NCI-H2107 (cell line): ENCODE measurements around the gene YTHDC2.

Experiments
- DNase-seq: peaks from one replicate; lab custom pipeline; 2025; lab: John Stamatoyannopoulos, UW

Gene YTHDC2

DNA sequence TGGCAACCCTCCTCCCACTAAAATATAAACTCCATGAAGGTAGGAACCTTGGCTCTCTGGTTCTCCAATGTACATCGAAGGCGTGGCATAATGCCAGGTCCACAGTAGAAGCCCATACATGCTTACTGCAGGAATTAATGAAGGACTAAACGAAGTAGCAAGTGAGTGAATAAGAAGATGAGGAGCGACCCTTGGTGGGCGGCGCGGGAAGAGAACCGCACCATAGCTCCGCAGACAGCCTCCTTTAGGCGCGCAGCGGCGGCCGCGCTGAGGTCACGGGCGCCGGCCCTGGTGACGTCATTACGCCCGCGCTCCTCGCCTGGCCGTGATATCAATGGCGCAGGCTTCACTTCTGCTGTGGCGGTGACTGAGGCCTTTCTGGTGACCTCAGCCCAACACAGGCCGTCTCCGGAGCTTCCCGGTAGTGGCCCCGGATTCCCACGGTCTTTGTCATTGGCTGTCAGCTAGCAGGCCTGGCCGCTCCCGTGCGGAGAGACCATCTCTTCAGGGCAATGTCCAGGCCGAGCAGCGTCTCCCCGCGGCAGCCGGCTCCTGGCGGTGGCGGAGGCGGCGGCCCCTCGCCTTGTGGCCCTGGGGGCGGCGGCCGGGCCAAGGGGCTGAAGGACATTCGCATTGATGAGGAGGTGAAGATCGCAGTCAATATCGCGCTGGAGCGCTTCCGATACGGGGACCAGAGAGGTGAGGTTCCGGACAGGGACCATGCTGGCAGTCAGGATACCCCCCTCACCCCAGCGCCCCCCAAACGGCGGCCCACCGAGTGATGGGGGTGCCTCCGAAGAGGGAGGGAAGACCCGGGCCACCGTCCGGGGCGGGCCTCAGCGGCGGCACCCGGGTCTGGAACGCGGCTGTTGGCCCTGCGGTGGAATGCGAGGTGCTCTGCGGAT lies at the start of gene YTHDC2:
Gene YTHDC2, plus strand, starts transcription at position 311 of the 905 bp plus-strand sequence. Its CDS starts 202 bp downstream, at position 513.
- DNase-seq, result peak; percentile 5

DNA sequence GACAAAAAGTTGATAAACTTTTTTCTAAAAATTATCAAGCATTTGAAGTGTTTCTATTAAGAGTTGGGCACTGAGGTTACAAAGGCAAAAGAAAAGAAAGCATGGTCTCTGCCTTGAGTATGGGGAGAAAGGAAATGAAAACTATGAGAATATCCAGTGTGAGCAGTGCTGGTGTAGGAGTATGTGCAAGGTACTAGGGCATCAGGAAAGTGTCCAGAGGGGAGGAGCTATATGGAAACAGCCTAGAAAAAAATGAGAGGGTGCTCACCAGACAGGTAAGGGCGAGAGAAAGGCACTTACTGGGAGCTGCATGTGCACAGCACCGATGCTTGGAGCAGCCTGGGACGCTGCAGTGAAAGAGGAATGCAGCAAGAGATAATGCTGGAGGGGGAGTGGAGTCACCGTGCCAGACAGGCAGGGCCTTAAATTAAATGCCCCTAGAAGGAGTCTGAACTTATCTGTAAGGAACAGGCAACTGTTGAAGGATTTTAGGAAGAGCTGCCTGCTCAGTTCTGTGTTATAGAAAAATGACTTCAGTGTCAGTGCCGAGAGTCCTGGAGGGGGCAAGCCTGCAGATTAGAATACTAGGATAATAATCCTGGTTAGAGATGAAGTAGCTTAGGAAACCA lies 39.3 kb upstream of the YTHDC2 start:
- no peak for DNase-seq

DNA sequence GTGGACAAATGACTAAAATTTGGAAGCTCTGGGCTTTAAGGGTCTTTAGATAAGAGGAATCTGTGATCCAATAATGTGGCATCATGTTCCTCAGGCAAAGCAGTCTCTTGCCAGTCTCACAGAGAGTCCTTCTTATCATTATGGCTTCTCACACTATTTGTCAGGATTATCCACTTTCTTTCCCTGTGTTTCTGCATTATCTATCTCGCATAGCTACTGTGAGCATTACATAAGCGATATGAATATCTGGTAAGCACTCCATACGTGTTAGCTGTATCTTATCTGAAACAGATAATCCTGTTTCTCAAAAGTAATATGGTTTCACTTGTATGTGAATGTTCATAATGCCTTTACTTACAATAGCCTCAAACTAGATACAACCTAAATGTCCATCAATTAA lies 34.8 kb upstream of the YTHDC2 start:
- no peak for DNase-seq

DNA sequence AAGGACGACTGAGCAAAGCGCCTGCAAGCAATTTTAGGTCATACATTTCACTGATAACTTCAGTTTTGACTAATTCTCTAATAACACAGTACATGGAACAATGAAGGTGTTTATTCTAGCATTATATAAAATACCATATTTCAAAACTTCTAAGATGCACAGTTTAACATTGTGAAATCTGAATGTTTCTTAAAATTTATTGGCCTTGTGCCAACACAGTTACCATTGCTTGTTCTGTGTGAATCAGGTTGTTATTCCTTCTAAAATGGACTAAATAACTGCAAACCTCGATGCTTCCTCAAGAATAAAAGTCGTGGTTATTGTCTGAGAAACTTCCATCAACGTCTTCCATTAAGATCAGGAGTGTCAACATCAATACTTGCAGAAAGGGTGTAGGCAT lies 33.3 kb upstream of the YTHDC2 start:
- DNase-seq, result no peak

DNA sequence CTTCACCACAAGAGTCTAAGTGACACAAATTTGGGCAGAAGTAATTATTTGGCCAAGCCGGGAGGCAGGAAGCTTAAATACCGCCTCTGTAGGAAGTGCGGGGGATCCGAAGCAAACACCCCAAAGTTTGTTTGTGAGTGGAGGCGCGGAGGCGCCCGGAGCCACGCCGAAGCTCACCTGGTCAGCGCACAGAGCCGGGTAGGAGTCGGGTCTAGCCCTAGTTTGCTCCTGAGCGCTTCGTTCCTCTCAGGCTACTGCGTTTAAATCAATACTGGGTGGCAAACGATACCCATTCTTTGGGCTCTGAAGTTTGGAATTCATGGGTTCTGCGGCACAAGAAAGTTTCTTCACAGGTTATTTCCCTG lies 26.1 kb upstream of the YTHDC2 start:
- DNase-seq, result no peak

DNA sequence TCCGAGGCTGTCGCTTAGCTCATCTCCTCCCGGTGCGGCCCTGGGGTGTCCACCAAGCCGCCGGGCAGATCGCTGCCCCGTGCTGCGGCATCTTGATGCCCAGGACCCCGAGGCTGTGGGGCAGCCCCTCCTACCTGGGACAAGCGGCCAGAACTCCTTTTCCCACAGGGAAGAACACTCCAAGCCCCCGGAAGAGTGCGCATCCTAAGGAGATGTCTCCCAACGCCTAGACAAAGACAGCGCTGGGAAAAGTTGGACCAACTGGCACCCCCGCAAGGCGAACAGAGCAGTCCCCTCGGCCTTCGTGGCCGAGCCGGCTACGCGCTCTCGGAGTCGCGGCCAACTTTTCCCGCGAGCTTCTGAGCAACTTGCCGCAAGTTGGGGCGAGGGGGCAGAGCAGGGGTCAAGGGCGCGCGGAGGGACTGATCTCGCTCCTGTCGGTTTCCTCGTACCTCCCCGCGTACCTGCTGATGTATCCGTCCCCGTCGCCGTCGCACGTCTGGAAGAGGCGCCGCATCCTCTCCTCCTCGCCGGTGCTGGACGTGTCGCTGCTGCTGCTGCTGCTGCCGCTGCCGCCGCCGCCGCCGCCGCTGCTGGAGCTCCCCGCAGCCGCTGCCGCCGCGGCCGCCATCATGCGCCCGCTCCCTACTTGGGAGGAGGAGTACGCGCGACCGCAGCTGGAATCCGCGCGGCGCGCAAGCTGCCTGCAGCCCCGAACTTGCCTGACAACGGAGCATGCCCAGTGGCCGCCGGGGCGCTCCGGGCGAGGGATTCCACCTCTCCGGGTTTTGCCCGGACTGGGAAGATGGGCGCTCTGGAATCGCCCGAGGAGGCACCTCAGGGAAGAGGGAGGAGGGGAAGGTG lies 25.5 kb upstream of the YTHDC2 start, which contains the start of gene MCC:
Gene MCC, minus strand, starts transcription at position 673 of the 864 bp plus-strand sequence.
- no peak for DNase-seq

DNA sequence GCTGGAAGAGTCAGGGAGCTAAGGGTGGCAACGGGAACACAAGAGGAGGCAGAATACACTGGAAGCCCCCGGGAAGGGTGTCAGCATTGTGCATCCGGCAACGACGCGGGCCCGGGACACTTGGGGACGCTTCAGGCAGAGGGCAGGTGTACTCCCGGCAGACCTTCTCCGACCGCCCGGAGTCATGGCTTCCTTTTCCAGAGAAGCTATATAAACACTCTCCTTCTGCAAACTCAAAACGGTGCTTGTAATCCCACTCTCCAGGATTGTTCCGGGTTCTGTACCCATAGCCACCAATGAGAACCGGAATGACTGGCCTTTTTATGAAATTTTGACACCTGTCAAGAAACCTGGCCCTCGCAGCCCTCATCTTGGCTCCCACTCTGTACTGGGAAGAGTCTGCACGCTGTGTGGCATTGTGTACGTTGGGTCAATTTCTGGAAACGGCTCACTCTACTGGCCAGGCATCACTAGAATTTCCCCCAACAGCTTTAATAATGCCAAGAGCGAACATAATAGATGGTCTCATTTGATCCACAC lies 24.8 kb upstream of the YTHDC2 start:
- no peak for DNase-seq

DNA sequence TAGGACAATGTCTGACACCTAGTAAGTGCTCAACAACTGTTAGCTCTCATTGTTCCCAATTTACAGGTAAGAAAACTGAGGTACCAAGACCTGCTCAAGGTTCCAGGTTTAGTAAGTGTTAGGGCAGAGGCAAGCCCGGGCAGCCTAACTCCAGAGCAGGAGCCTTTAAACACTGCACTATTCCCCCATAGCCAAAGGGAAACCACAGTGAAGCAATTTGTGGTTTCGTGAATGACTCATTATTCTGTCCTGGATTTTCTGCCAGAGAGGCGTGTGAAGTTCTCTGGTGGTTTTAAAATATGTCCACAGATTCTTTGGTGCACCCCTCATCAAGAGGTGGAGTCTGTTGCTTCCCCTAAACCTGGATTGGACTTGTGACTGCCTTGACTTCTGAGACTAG lies 24.2 kb upstream of the YTHDC2 start:
- no peak for DNase-seq

DNA sequence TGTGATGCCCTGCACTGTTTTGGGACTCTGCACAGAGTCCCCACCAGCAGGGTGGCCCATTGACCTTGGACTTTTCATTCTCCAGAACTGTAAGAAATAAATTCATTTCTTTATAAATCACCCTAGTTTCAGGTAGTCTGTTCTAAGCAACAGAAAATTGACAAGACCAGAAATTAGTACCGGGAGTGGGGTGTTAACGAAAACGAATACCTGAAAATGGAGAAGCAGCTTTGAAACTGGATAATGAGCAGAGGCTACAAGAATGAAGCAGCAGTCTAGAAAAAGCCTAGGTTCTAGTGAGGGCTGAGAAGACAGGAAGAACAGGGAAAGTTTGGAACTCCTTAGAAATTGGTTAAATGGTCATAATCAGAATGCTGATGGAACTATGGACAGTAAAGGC lies 23.2 kb upstream of the YTHDC2 start:
- no peak for DNase-seq

DNA sequence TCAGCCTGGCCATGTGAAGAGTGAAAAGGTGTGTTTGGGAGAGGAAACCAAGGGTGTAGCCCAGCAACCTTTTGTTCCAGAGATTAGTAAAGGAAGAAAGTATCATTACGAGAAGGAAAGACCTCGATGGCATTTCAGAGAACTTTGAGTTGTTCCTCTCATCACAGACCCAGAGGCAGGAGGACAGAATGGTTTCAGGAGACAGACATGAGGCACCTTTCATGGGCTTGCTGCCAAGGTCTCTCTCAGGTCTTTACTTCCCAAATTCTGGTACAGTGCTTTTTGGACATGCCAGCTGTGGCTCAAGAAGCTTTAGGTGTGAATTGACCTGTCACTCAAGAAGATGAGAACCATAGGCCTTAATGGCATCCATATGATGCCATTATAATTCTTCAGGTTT lies 22.5 kb upstream of the YTHDC2 start:
- no peak for DNase-seq

DNA sequence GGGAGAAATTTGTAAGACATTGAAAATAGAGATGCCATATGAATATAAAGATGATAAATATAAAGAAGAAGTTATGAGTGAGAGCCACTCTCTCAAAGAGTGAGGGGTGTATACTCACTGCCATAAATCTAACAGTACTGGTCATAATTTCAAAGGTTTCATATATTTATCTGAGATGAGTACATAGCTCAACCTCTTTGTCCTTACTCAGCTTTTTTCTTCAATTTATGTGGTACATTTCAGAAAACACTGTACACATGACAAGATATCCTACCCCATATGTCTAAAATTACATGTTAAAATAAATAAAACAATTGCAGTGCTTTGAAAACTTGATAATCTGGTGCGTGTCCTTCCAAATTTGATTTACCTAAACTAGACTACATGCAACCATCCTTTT lies 20.0 kb upstream of the YTHDC2 start:
- no peak for DNase-seq

DNA sequence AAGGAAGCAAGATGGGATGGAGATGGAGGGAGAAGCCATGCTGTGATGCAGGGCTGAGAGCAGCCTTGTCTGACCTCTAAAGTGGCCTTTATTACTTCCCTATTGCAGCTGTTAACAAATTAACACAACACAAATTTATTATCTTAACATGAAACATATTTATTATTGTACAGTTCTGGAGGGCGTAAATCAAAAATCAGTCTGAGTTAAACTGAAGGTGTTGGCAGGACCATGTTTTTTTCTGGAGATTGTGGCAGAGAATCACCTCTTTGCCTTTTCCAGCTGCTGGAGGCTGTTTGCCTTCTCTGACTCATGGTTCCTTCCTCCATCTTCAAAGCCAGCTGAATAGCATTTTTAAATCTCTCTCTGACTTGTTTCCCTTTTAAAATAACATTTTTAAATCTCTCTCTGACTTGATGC lies 18.1 kb upstream of the YTHDC2 start:
- no peak for DNase-seq

DNA sequence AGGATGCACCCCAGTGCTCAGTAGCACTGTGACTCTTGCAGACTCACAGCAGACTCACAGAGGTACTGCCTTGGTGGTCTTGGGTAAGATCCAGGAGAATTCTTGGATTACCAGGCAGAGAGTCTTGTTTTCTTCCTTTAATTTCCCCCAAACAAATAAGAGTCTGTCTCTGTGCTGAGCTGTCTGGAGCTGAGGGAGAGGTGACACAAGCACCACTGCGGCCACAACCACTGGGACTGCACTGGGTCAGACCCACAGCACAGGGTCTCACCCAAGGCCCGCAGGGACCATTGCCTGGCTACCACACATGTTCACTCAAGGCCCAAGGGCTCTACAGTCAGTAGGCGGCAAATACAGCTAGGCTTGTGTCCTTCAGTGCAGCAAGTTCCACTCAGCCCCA lies 11.4 kb upstream of the YTHDC2 start:
- DNase-seq, result no peak

DNA sequence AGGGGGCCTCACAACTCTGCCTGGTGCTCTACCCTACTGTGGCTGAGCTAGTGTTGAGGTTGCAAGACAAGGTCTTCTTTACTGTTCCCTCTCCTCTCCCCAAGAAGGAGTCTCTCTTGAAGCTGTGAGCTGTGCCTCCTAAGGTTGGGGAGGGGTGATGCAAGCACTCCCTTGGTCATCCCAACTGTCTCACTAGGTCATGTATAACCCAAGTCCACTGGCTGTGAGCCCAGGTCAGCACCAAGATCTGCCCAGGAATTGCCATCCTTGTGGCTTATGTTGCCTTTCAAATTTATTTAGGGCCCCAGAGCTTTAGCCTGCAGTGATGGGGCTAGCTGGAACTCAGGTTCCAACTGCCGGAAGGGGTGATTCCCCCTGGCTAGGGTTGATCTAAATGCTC lies 10.3 kb upstream of the YTHDC2 start:
- DNase-seq, result no peak

DNA sequence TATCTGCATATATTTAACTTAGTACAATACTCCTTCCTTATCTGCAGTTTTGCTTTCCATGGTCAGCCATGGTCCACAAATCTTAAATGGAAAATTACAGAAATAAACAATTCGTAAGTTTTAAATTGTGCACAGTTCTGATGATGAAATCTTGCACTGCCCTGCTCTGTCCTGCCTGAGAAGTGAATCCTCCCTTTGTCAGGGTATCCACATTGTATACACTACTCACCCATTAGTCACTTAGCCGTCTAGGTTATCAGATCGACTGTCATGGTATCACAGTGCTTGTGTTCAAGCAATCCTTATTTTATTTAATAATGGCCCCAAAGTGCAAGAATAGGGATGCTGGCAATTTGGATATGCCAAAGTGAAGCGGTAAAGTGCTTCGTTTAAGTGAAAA lies 8.3 kb upstream of the YTHDC2 start:
- DNase-seq, result no peak

DNA sequence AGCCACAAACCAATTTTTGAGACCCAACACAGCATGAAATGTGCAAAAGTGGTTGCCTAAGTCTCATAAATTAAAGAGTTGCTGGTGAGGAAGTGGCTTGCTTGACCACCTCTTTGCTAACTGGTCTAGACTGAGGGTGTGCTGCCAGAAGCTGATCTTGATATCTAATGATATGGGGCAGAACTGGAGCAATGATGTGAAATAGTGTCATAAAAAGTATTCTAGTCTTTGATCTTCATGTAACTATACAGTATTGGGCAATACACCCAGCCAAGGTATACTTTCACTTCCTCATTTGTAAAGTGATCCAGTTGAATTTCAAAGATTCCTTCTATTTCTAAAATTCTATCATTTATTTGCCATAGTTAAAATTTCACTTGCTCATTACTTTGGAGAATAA lies 5.9 kb upstream of the YTHDC2 start:
- DNase-seq, result no peak

DNA sequence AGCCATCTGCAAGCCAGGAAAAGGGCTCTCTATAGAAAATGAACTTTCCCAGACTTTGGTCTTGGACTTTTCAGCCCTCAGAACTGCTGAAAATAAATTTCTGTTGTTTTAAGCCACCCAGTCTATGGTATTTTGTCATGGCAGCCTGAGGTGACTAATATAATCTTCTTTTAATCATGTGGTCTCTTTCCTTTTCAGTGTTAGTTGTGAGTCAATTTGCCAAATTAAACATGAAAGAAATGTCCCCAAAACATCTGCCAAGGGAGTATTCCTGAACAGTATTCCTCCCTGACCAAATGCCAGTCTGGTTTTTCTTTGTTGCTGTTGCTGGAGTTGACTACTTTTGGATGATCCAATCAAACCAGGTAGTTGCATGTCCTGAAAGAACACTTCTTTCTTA lies 4.7 kb upstream of the YTHDC2 start:
- no peak for DNase-seq

DNA sequence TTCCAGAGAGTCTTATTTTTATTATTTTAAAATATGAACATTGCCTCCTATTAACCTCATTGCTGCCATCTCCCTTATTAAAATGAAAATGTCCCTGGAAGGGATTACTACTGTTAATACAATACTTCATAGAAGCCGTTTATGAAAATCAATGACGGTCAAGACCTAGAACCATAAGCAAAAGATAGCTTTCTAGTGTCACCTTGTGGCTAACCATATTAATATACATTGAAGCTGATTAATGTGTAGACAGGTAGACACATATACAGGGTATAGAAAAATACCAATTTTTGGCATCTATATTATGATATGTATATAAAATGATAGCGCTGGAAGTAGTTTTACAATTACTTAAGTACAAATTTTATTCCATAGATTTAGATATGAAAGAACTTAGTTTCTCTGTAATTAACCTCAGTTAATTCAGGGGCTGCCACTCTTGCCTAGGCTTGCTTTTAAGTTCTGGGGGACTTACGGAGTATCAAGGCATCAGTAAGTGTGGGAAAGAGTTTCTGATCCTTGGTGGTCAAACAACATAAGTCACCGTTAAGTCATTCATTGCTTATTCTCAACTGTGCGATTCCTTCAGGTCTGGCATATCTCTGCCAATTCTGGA lies 2.5 kb upstream of the YTHDC2 start:
- no peak for DNase-seq

DNA sequence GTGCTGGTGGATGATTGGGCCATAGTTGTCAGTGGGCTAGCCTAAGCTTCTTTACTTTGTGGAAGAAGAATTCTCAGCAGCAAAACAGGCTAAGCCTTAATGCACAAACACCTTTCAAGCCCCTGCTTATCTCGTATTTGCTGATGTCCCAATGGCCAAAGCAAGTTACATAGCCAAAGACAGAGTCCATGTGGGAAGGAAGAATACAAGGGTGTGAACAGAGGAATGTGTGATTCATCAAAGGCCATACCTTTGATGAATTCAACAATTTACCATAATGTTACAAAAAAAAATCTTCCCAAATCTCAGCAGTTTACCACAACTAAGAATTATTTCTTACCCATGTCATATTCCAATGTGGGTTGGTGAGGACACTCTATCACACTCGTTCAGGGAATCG lies 1.2 kb upstream of the YTHDC2 start:
- no peak for DNase-seq

DNA sequence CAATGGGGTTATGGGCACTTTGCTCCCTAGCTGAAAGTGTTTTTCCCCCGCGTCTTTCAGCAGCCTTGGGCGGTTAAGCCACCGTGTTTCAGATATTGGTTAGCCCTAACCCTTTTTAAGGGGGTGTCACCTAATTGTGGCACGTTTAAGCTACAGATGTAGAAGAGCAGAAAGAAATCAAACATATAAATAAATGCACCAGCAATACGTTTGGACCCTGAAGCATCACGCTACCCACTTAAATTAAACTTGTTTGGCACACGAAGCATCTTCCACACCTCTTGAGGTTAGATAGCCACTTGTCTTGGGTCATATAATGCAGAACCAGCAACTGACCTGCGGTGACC lies 768 bp downstream of the YTHDC2 start:
- no peak for DNase-seq

DNA sequence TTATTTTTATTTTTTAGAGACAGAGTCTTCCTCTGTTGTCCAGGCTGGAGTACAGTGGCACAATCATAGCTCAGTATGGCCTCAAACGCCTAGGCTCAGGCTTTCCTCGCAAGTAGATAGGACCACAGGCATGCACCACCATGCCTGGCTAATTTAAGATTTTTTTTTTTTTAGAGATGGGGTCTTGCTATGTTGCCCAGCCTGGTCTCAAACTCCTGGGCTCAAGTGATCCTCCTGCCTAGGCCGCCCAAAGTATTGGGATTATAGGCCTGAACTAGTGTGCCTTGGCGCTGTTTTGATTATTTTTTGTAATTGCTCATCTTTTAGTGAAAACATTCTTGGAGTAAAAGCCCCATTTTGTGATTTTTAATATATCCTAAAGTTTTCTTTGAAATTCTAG lies 5.4 kb downstream of the YTHDC2 start:
- no peak for DNase-seq

DNA sequence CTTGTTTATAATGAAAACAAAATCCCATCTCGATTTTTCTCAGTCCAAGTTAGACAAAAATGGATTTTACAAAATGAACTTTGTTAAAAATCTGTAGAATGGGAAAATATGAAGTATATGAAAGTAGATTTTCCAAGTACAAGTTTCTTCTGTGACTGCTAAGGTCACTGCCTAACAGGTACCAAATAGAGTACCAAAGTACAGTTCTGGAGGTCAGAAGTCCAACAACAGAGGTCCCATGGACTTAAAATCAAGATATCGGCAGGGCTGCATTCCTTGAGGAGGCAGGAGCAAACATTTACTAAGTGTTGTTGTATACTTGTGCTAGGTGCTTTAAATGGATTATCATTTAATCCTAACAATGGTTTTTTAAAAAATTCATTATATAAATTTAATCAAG lies 5.9 kb downstream of the YTHDC2 start:
- no peak for DNase-seq
